HG03159 (cell line): ENCODE data around the gene PNPLA1.
"Not testable (repeated sequence)": the region's sequence is repeated elsewhere in the genome, so short reads cannot be mapped to it uniquely, and the experiment has no call there.

ENCODE experiments used
- ATAC-seq: cut with Tn5 transposase; IDR thresholded peaks from one replicate; pipeline ENCODE4 v1.9.1; 2021; ENCODE audit warnings: mild to moderate bottlenecking, moderate library complexity; ENCODE audit not compliant: unreplicated experiment

PNPLA1 gene

DNA sequence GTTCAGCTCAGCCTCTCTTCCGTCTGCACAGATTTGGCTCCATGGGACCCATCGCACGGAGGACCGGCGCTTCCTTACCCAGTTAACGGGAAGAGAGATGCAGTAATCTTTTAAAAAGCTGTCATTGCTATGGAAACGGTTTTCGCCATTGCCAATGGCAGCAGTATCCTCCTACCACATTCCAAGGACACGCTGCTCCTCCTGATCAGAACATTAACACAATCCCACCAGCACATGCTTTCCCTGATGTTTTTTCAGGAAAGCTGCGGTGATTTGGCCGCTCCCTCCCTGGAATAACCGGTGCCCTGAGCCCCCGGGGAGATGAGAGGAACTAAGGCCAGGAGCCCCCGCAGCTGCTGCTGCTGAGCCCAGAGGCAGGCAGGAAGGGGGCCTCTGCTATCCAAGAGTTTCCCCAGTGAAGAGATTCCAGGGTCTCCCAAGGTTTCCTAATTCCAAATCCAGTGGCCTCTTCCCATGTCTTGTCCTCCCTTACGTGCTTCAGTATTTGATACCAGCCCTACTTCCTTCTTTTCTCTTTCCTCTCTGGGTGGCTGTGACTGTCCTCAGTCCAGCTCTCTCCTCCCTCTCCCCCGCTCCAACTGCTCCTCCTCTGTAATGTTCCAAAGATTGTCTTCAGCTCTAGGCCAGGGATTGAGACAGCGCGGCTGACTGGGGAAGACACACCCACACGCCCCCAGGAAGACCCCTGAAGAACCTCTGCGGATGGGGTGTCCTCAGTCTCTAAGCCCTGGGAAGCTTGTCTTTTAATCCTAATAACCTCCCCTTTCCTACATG lies 64.3 kb downstream of the PNPLA1 start:
- no peak for ATAC-seq

GRCh38 chr6:36334832-36335459 lies 65.1 kb downstream of the PNPLA1 start:
- no peak for ATAC-seq

- no peak for ATAC-seq
Measured at GRCh38 chr6:36335465-36336207, 65.8 kb downstream of the PNPLA1 start.

DNA sequence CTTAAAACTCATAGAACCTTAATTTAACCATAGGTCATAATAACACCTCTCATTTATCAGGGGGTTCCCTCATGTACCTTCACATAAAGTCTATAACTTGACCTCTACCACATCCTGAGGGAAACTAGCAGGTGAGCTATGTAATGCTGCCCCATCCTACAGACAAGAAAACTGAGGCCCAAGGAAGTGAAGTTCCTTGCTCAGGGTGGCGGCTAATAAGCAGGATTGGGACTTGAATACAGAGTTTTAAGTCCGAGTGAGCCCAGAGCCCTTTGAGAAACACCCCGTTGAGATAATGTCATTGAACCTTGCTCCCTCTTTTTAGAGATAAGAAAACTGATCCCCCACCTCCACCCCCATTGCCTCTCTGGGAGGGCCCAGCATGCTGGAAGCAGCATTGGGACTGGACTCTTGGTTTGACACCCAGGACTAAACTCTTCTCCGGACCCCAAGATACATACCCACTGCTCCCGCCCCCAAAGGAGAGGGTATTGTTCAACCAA lies 66.4 kb downstream of the PNPLA1 start:
- no peak for ATAC-seq

DNA sequence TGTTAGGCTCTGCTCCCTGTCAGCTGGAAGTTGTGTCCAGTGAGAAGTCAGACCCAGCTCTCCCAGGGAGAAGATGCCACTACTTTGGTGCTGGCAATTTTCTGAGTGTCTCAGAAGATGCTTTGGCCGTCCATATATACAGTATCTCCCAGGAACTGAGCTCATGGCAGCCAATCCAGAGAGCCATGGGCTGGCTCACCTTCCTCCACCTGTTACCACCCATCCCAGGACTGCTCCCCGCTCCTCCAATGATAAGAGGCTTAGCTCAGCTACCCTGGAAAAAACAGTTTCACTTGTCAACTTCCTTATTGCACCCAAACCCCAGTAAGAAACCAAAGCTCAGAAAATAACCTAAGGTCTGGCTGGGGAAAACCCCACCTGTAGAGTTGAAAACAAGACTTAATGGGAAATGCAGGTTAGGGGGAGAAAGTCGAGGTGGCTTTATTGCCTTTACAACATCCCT lies 67.0 kb downstream of the PNPLA1 start, which contains the start of gene BNIP5:
TSS of gene BNIP5 (minus strand) at position 110 of the 463 bp plus-strand sequence. CDS start 6,198 bp downstream, outside the sequence.
- ATAC-seq: no peak

DNA sequence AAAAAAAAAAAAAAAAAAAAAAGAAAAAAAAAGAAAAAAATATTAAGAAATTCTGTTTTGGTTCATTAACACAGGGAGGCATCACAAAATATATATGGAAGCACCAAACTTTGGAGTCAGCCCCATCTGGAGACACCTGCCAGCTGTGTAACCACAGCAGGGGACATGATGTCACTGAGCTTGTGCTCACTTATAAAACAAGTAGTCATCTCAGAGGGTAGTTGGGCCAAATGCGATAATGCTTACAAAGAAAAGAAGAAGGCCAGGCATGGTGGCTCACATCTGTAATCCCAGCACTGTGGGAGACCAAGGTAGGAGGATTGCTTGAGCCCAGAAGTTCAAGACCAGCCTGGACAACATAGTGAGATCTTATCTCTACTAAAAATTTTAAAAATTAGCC lies 68.0 kb downstream of the PNPLA1 start:
- ATAC-seq: no peak

- ATAC-seq: not testable (repeated sequence)
Measured at GRCh38 chr6:36338223-36338622, 68.4 kb downstream of the PNPLA1 start.

DNA sequence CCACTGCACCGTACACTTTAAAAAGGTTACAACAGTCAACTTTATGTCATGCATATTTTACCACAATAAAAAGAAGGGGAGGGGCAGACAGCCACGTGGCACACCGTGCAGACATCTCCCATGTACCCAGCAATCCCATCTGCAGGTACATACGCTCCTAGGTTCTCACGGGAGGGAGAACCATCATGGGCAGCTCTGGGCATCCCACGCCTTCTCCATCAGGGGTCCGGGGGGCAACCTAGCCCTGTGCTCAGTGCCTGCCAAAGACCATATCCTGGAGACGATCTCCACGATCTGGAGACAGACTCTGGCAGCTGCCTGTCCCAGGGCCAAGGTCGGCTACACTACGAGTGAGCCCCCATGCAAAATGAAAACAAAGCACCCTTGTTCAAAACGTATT lies 69.3 kb downstream of the PNPLA1 start:
- no peak for ATAC-seq

DNA sequence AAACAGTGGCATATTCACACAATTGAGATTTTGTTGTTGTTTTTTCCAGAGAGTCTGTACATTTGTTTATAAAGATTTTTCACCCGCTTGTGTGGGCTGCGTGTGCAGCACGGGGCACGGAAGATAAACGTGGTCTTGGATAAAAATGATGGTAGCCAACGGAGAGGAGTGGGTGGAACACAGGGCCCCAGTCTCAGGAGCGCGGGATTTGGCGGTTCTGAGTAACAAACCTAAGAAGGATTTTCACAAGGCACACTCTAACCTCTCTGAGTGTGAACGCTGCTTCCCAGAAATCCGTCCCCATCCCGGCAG lies 70.4 kb downstream of the PNPLA1 start:
- no peak for ATAC-seq

GRCh38 chr6:36340618-36341454 lies 71.0 kb downstream of the PNPLA1 start:
- no peak for ATAC-seq

DNA sequence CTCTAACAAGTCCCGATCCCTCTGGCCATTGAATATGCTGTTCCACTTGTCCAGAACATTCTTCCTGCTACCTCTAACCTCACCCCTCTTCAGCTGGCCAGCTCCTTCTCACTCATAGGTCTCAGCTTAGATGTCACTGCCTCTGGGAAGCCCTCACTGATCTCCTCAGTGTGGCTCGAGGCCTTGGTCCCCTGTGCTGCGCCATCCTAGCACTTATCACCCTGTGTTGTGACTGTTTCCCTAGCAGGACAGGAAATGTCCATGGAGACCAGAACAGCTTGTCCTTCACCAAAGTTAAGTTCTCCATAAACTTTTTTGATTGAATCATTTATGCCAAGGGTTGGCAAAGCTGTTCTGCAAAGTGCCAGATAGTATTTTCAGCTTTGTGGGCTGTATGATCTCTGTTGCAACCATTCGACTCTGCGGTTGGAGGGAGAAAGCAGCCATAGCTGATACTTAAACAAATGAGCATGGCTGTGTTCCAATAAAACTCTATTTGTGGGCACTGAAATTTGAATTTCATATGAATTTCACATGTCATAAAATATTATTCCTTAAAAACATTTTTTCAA lies 73.3 kb downstream of the PNPLA1 start:
- ATAC-seq: no peak

DNA sequence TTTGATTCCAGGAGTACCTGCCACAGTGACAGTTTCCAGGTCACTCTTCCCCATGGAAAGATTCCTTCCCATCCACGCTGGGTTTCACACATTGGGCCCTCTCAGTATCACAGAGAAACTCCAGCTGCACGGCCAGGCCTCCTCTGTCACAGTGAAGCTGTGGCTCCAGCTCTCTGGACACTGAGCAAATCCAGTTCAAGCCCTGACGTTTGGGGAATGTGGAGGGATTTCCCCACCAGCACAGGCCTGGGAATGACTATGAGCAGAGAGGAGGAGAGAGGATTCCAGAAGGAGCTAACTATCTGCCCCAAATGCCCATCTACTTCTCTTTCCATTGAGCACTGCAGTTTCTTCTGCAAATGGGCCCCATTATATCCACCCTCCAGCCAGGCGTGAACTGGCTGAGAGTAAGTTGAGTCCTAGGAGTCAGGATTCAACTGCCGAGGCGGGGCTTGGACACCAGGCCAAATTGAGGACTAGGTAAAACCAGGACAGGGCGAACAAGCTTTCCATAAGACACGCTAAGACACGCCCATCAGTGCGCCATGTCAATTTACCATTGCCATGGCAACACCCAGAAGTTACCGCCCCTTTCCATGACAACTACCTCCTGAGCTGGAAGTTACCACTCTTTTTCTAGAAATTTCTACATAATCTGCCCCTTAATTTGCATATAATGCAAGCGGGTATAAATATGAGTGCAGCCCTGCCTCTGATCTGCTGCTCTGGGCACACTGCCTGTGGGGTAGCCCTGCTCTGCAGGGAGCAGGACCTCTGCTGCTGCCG lies 76.0 kb downstream of the PNPLA1 start:
- no peak for ATAC-seq

- no peak for ATAC-seq
Measured at GRCh38 chr6:36346486-36347273, 76.8 kb downstream of the PNPLA1 start.

DNA sequence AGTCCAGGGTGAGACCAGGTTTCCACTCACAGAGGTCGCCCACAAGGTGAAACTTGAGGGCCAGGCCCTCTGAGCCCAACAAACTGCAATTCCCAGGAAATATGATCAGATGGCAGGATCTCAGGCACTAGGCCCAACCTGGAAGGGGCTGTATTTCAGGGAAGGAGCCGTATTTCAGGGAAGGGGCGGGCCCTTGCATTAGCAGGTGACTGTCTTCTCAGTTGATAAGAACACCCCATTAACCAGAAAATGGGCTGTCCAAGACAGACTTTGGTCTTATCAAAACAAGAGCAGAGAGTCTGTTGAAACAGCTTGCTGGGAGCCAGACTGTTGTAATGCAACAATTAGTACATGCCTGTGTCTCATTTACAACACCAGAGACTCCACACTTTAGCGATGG lies 77.8 kb downstream of the PNPLA1 start:
- no peak for ATAC-seq

GRCh38 chr6:36349240-36349639 lies 79.4 kb downstream of the PNPLA1 start:
- no peak for ATAC-seq

GRCh38 chr6:36350082-36350481 lies 80.2 kb downstream of the PNPLA1 start:
- ATAC-seq: no peak

- no peak for ATAC-seq
Measured at GRCh38 chr6:36350681-36351571, 81.1 kb downstream of the PNPLA1 start.
